GM23338 (cell line): Measurements from ENCODE around the gene WDHD1.

ENCODE experiments used
- CREB1 ChIP-seq: fragments of 250-450 bp; sonication (Bioruptor Pico); IDR thresholded peaks from 2 replicates; pipeline ENCODE4 v1.5.0; 2020; ENCODE audit warnings: low read depth, mild to moderate bottlenecking, moderate library complexity
- CTCF ChIP-seq, 2 experiments: fragments of 200-600 bp in 1 of 2; sonication (generic) in 1 of 2; conservative IDR thresholded peaks; 2 replicates each; pipeline versions ENCODE4 v1.5.1 to v1.6.1; 2016 to 2017; ENCODE audit warnings: antibody characterized with exemption in 2 of 2, low read depth in 2 of 2, mild to moderate bottlenecking in 2 of 2, moderate library complexity in 1 of 2
- ETS1 ChIP-seq: IDR thresholded peaks from 2 replicates; pipeline ENCODE4 v1.6.1; 2016; ENCODE audit warnings: antibody characterized with exemption
- EZH2 ChIP-seq: fragments of 200-600 bp; sonication (generic); IDR thresholded peaks from one replicate; pipeline ENCODE4 v1.8.0; 2017; ENCODE audit warnings: antibody characterized with exemption, mild to moderate bottlenecking, low read depth; ENCODE audit not compliant: unreplicated experiment
- EZH2phosphoT487 ChIP-seq: fragments of 200-600 bp; sonication (generic); IDR thresholded peaks from one replicate; pipeline ENCODE4 v1.8.1; 2018; ENCODE audit warnings: antibody characterized with exemption; ENCODE audit not compliant: unreplicated experiment
- JUNB ChIP-seq: IDR thresholded peaks from one replicate; pipeline ENCODE4 v1.6.1; 2016; ENCODE audit warnings: antibody characterized with exemption; ENCODE audit not compliant: unreplicated experiment
- POLR2AphosphoS5 ChIP-seq: IDR thresholded peaks from 2 replicates; pipeline ENCODE4 v1.6.1; 2016; ENCODE audit warnings: antibody characterized with exemption, low read depth
- REST ChIP-seq: IDR thresholded peaks from one replicate; pipeline ENCODE4 v1.6.1; 2018; ENCODE audit warnings: antibody characterized with exemption; ENCODE audit not compliant: unreplicated experiment
- STAT1 ChIP-seq: IDR thresholded peaks from one replicate; pipeline ENCODE4 v1.6.1; 2016; ENCODE audit warnings: antibody characterized with exemption; ENCODE audit not compliant: unreplicated experiment
- ZNF114 ChIP-seq: fragments of 250-450 bp; sonication (Bioruptor Pico); IDR thresholded peaks from 2 replicates; pipeline ENCODE4 v1.5.0; 2020; ENCODE audit warnings: mild to moderate bottlenecking, moderate library complexity
- ZNF331 ChIP-seq: fragments of 250-450 bp; sonication (Bioruptor Pico); IDR thresholded peaks from 2 replicates; pipeline ENCODE4 v1.5.0; 2020; ENCODE audit warnings: low read depth, mild to moderate bottlenecking, moderate library complexity
- ZNF462 ChIP-seq: fragments of 250-450 bp; sonication (Bioruptor Pico); IDR thresholded peaks from 2 replicates; pipeline ENCODE4 v1.5.0; 2020; ENCODE audit warnings: mild to moderate bottlenecking, moderate library complexity

- TF ChIP-seq CTCF (conservative IDR thresholded peaks at IDR 0.05; ENCODE audit: low read depth in 2 of 2) = no peak
- no peak for TF ChIP-seq POLR2AphosphoS5
- no peak for TF ChIP-seq REST
- TF ChIP-seq EZH2 = no peak
- no peak for TF ChIP-seq ZNF114 (CRISPR knock-in tag)
- no peak for TF ChIP-seq EZH2phosphoT487
- no peak for TF ChIP-seq JUNB
- TF ChIP-seq ZNF462 (CRISPR knock-in tag) = no peak
- TF ChIP-seq STAT1 = no peak
- no peak for TF ChIP-seq ETS1
- TF ChIP-seq CREB1 (CRISPR knock-in tag) = no peak
- no peak for TF ChIP-seq ZNF331
These were observed 27.2 kb upstream of the WDHD1 start for GRCh38 chr14:55054098-55054497.
